HT-29 (cell line): Measurements from ENCODE around the gene OPHN1. TPM values are rescaled to one million over a fixed set of nuclear protein-coding genes. Genes with fewer than 3 reads are reported as not detected.
"Not testable (repeated sequence)": the region's sequence is repeated elsewhere in the genome, so short reads cannot be mapped to it uniquely, and the experiment has no call there.

ENCODE experiments used
- DNase-seq: peaks from one replicate; pipeline ENCODE4 v3.0.0-alpha.2; 2015; ENCODE audit warnings: low spot score
- total RNA-seq: library from RNA; depleted of rRNA; stranded (reverse); fragments of >200 nt; shearing (Covaris generic); gene quantifications from 2 replicates; pipeline ENCODE4 v1.2.3, GENCODE V29; 2014

Gene OPHN1
- total RNA-seq, 1 experiment from 2014 or later, result 17.7 TPM

DNA sequence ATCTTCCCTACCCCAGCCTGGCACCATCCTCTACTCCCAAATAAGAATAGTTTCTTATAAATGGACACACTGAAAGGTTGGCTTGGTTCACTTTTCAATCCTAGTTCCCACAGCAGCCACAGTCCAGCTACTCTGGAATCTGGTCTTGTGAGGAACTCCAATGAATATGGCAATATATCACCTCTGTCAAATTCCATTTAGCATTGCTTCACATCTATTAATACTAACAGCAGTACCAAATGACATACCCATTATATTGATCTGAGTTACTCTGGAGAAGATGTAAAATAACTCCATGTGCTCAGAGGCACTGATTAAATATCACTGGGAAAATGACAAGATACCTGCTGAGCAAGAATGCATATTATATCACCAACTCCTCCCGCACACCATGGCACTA lies 8.6 kb downstream of the OPHN1 start:
- no peak for DNase-seq

DNA sequence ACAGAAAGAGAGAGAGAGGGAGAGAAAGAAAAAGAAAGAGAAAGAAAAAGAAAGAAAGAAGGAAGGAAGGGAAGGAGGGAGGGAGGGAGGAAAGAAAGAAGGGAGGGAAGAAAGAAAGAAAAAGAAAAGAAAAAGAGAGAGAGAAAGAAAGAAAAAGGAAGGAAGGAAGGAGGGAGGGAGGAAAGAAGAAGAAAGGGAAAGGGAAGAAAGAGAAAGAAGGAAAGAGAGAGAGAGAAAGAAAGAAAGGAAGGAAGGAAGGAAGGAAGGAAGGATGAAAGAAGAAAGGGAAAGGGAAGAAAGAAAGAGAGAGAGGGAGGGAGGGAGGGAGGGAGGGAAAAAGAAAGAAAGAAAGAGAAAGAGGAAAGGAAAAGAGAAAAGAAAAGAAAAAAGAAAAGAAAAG lies 10.8 kb downstream of the OPHN1 start:
- no peak for DNase-seq

DNA sequence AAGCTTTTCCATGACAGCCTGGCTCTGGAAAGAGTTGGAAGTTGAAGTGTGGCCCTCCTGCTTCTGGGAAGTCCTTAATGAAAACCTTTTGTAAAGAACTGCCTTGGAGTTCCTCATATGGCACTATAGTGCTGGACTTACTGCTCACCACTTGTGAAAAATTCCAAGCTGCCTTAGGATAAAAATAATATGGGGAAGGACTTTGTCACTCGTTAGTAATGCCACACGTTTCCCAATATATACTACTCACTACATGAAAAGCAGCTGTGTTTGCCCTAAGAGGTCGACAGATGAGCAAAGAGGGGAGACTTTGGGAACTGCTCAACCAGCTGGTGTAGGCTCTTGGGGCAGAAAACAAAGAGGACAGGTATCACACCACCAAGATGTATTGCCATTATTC lies 11.7 kb downstream of the OPHN1 start:
- no peak for DNase-seq

DNA sequence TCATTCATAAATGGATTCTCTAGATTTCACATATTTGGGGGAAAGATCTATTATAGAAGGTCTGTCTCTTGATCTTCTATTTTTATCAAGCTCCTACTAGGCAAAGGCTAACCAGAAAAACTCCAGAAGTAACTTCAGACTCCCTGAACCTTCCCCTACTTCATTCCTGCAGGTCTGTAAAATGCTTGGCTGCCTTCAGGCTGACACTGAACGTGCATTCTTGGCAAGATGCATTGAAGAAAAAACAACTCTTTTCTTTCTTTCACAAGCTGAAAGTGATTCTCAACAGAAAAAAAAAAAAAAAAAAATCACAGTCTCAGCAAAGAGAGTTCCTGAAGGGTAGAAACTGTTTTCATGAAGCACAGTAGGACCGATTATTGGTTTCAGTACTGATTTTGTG lies 12.7 kb downstream of the OPHN1 start:
- no peak for DNase-seq

DNA sequence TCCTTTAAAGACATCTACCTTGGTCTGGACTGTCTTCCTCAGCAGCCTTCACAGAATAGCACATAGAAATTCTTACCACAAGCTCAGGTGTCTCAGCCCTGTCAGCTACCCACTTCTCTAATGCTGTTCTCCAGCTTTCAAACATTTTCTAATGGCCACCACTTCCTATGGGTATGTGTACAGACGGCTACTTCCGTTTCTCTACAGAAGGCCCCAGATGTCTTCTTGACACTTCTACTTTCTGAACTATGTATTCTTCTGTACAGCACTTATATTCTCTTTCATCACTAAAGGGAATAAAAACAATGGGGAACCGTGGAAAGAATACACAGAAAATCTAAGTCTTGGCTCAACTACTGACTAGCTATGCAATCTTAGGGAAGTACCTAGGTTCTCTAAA lies 13.3 kb downstream of the OPHN1 start:
- no peak for DNase-seq

DNA sequence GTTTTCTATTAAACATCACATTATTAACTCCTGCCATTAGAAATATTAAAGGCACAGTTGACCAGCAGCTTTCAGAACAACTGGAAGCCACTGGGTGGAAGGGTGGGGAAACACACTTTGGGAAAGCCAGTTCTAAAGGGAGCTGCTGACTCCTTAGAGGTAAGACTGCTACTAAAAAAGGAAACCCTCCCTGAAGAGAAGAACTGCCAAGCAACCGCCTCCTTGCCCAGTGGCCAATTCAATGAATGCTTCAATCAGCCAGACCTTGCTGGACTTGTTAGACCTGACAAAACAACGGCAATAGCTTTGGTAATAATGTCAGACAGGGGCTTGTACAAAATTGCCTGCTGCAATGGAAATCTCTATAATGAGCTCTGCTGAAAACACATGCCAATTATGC lies 15.6 kb downstream of the OPHN1 start:
- DNase-seq, result no peak

DNA sequence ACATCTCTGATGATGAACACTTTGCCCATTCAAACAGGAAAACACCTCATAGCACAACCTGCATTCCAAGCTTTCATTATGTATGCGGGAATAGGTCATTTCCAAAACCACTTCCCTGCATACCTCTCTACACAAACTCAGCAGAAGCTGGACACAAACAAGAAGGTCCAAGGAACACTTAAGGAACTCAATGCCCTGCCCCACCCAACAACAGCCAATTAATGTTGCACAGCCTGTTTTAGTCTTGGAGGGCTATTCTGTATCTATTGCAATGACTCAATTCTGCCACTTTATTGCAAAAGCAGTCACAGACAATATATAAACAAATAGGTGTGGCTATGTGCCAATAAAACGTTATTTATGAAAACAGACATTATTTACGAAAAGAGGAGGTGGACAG lies 16.7 kb downstream of the OPHN1 start:
- DNase-seq, result peak; percentile 32

DNA sequence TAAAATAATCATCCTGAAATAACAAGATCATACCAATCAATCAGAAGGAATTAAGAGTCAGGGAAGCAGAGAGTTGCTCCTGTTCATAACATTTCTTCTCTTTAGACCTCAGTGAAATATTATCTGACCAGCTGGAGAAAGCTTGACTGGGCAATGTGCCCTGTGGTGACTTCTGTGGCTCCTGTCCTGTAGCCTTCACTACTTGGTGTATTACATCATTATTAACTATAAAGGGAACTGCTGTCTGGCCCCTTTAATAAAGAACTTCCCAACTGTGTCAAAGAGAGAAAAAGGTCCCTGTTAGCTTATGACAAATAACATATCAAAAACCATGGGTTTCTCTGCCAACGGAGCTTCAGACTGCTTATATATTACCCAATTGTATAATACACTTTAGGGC lies 18.0 kb downstream of the OPHN1 start:
- DNase-seq, result no peak

DNA sequence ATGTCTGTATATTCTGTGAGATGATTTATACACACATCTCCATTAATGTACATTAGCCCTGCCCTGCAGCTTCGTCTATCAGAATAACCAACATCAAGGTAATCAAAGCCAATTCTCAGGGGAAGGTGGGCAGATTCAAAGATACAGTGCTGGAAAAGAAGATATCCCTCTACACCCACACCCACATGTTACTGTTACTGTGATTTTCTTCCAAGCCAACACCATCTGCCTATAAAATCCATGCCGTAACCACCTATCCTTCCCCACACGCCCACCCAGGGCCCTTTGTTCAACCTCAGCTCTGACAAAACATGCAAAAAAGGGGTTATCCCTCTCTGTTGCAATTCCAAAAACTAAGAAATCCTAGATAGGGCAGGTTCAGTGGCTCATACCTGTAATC lies 20.0 kb downstream of the OPHN1 start:
- no peak for DNase-seq

DNA sequence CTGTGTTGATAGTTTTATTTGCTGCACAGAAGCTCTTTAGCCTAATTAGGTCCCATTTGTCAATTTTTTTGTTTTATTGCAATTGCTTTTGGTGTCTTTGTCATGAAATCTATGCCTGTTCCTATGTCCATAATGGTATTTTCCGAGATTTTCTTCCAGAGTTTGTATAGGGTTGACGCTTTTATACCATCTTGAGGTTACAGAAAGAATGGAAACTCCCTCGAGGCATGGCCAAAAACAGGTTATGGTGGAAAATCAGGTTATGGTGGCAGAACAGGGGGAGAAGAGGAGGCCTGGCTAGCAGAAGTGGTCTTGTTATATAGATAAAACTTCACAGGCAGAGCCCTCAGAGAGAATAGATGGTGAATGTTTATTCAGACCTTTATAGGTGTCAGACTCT lies 21.6 kb downstream of the OPHN1 start:
- DNase-seq, result no peak

DNA sequence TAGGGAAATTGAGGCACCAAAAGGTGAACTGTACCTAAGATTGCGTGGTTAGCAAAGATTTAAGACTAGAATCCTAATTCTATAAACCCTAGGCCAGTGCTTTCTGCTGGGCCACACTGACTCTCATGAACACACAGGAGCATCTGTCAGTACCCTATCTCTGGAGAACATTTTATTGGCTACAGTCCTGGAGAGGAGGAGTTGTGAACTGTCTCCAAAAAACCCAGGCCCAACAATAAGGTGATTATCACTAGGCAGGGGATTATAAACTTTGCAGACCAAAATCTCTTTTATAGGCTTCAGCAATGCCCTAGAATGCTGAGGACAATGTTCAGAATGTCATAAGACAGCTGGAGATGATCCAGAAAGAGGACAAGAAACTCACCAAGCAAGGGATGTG lies 24.1 kb downstream of the OPHN1 start:
- DNase-seq, result no peak

DNA sequence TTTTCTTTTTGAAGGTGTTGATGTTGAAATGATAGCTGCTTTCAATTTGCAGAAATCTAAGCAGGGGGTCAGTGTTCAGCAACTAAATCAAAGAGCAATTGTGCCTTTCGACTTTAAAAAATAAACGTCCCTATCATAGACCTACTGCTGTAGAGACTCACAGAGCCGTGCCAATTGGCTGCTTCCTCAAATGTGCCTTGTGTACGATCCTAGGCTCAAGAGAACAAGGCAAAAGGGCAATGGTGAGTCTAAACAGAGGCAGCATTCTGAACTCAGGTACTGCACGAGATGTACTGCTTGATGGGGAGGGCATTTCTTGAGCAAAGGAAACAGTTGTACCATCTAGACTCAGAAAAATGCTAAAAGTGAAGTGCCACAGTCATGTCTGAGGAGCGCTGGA lies 29.8 kb downstream of the OPHN1 start:
- no peak for DNase-seq

DNA sequence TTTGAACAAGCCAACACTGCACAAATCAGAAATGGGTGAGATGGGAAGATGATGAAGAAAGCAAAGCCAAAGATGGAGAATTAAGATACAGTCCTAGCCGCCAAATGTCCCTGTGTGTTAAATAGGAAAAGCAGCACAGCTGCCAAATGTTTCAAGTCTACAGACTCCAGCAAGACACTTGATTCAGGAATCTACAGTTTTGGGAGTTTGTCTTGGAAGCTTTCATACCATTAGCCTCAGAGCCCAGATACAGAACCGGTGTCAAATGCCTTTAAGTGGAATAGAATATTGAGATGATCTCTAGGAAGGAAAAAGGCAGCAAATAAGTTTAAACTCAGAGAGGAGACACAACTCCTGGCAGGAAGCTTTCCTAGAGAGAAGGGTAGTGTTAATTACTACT lies 30.3 kb downstream of the OPHN1 start:
- DNase-seq, result no peak

DNA sequence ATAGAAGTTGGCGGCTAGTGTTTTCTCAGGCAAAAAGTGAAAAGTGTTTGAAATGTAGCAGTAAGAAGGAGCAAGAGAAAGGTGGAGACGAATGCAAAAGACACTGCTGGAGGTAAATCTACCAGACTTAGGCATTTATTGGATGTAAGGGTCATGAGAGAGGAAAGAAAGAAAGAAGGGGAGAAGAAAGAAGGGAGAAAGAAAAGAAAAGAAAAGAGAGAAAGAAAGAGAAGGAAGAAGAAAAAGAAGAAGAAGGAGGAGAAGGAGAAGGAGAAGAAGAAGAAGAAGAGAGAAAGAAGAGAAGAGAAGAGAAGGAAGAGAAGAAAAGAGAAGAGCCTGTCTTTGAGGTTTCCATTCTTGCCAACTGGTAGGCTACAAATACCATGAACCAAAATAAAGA lies 31.2 kb downstream of the OPHN1 start:
- no peak for DNase-seq

DNA sequence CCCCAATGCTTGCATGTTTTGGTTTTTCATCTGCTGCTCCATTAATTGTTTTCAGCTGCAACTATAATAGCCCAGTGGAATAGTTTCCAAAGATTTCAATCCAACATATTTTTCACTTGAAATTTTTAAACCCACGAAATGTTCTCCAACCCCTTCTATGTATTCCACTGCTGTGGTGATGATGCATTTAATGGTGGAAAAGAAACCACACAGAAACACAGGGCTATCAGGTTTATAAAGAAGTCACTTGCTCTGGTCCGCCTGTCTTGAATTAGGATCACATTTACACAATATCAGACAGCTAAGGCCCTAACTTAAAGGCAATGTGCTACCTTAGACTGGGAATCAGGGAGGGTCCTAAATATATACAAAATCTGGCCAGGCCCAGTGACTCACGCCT lies 35.0 kb downstream of the OPHN1 start:
- DNase-seq, result no peak

DNA sequence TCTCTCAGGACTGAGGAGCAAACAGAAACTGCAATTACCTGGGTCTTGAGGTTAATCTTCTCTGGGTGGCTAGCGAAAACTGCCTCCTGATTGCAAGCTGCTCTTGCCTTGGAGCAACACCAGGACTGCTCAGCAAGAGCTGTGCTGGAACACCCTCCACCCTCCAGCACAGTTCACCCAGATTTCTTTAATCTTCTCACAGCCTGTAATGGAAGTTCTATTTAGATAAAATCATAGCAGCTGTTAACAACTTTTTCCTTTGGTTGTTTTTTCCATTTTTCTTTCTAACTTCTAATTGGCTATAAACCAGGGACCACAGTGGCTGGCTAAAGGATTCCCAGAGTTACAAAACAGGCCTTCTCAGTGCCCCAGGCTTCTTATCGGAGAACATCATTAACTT lies 36.3 kb downstream of the OPHN1 start:
- DNase-seq, result no peak

DNA sequence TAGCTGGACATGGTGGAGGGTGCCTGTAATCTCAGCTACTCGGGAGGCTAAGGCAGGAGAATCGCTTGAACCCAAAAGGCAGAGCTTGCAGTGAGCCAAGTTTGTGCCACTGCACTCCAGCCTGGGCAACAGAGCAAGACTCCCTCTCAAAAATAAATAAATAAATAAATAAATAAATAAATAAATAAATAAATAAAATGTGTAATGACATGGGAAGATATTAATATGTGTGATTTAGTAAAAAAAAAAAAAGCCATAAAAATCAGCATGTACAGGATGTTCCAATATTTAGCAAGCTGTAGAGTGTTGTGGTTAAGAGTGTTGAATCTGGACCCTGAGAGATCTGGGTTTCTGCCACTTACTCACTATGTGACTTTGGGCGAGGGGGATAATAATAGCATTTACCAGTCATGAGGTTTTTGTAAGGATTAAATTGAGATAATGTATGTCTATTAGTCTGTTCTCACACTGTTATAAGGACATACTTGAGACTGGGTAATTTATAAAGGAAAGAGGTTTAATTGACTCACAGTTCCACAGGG lies 43.8 kb downstream of the OPHN1 start:
- DNase-seq, result not testable (repeated sequence)

DNA sequence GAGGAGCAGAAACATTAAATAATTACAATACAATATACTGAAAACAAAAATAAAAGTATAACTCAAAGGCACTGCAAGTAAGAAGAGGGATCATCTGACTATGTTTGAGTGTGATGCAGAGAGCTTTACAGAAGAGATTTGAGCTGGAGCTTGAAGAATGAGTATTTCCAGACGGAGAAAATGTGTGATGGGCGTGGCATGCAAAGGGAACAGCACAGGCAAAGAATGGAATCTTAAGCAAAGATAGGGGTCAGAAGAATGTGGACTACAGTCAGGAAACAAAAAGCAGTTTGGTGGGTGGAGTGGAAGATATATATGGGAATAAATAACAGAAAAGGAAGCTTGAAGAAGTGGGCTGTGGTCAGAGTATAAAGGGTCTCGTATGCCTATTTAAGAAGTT lies 45.5 kb downstream of the OPHN1 start:
- no peak for DNase-seq

DNA sequence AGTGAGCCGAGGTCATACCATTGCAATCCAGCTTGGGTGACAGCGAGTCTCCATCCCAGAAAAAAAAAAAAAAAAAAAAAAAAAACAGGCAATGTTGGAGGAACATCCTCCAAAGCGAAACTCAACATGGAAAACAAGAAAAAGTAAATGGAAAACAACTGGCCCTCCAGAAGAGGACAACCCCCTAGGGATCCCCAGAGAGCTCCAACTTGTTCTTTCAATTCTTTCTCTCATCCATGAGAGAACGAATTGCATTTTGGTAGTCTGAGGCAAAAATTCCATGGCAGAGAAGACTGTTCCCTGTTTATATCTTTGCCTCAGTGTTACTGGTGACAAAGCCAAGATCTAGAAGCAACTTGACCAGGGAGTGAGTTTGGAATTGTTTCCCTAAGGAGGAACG lies 49.8 kb downstream of the OPHN1 start:
- DNase-seq, result no peak

DNA sequence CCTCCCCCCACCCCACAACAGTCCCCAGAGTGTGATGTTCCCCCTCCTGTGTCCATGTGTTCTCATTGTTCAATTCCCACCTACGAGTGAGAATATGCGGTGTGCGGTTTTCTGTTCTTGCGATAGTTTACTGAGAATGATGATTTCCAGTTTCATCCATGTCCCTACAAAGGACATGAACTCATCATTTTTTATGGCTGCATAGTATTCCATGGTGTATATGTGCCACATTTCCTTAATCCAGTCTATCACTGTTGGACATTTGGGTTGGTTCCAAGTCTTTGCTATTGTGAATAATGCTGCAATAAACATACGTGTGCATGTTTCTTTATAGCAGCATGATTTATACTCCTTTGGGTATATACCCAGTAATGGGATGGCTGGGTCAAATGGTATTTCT lies 55.7 kb downstream of the OPHN1 start:
- not testable (repeated sequence) for DNase-seq

DNA sequence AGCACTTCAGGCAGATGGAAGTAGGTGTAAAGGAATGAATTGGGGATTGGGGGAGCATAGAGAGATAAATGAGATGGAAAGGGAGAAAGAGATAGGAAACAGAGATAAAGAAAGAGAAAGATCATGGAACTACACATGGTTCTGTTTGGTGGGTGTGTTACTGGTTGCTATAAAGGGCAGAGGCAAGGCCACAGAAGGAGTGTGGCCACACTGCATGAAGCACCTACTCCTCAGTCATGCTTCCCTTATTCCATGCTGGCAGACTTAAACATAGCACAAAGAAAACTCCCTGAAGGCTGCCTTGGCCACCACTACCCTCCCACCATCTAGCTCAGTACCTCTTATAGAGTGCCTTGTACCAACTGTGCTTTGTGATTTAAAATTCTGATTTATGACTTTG lies 56.9 kb downstream of the OPHN1 start:
- DNase-seq, result no peak

DNA sequence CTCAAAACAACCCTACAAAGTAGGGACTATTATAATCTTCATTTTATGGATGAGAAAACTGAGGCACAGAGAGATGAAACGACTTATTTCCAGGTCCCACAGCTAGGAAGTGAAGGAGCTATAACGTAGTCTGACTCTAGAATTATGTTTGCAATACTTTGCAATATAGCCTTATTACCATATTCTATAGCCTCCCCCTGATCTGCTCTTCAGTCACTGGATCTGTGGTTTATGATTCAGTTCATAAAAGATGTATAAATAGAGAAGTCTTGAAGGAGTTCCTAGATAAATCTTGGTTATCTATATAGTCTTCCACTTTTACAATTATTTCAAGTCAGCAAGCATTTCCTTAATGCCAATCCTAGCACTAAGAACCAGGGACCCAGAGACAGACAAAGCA lies 57.5 kb downstream of the OPHN1 start:
- no peak for DNase-seq

DNA sequence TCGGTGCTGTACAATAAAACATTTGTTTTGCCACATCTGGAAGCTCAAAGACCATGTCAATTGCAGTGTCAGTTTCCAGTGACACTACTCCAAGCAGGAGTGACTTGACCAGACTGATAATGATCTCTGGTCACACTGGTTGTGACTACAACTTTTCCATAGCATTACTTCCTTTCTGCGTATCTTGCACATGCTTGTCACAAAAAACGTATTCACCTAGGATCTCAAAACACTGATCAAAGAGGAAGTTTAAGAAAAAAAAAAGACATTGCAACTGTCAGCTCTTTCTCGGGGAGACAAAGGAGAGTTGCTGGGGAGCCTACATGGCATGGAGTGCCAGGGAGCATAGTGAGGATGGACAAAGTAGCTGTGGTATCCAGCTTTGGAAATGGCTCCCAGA lies 60.6 kb downstream of the OPHN1 start:
- no peak for DNase-seq

DNA sequence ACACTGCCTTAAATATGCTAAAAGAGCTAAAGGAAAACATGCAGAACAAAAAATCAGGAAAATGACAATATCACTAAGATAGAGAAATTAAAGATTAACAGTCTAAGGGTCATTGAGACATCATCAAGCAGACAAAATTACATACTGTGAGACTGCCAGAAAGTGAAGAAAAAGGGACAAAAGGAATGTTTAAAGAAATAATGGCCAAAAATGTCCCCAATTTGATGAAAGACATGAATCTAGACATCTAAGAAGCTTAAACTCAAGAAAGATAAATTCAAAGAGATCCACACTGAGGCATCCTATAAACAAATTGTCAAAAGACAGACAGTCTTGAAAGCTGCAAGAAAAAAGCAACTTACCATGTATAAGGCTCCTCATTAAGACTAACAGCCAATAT lies 63.7 kb downstream of the OPHN1 start:
- no peak for DNase-seq

DNA sequence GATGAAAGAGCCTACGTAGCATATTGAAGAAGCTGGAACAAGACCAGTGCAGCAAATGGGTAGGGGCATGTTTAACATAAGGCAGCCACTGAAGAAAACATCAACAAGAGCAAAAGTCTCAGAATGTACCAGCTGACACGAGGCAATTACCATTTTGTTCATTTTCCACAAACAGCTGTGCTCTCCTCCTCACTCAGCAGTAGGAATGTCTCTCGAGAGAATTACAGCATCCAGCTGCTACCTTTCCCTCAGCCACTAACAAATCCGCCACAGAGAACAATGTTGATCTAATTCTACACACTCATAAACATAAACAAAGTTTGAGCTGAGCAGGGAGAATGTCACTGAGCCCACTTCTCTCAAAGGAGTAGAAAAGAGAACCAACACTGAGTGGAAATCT lies 68.0 kb downstream of the OPHN1 start:
- no peak for DNase-seq
